Measurements from ENCODE around the gene THAP8. TPM values are rescaled to one million over a fixed set of nuclear protein-coding genes. Genes with fewer than 3 reads are reported as not detected.

Gene THAP8
- total and polyA plus RNA-seq, 2 of the 8 experiments (the other 6 are each of a cell fraction or from before 2014, with no cell fraction given): 6.0 to 11.1 TPM

GRCh38 chr19:36079389-36079945 is 25.4 kb upstream of the THAP8 start (continued):
- no peak for TF ChIP-seq CBX8 (IDR thresholded peaks at IDR 0.05; ENCODE audit: borderline replicate concordance, low read depth, low read length)
- no peak for TF ChIP-seq KDM1A (IDR thresholded peaks at IDR 0.05; ENCODE audit: borderline replicate concordance, low read length)
- TF ChIP-seq CHD2 (IDR thresholded peaks at IDR 0.05; ENCODE audit: low read length): no peak
- TF ChIP-seq CTCF (IDR thresholded peaks at IDR 0.05; ENCODE audit: control extremely low read depth in 1 of 3, insufficient read depth in 1 of 3, low read depth in 1 of 3, low read length in 3 of 3): no peak
- TF ChIP-seq, protein P1, sequence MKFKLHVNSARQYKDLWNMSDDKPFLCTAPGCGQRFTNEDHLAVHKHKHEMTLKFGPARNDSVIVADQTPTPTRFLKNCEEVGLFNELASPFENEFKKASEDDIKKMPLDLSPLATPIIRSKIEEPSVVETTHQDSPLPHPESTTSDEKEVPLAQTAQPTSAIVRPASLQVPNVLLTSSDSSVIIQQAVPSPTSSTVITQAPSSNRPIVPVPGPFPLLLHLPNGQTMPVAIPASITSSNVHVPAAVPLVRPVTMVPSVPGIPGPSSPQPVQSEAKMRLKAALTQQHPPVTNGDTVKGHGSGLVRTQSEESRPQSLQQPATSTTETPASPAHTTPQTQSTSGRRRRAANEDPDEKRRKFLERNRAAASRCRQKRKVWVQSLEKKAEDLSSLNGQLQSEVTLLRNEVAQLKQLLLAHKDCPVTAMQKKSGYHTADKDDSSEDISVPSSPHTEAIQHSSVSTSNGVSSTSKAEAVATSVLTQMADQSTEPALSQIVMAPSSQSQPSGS (IDR thresholded peaks at IDR 0.05; ENCODE audit: low read length): no peak

Measured in H1 (cell line).